Measurements from ENCODE around the gene NCKAP5. TPM values are rescaled to one million over a fixed set of nuclear protein-coding genes. Genes with fewer than 3 reads are reported as not detected.

The NCKAP5 gene
- total and polyA plus RNA-seq, 10 donors = 0.39 to 6.0 (median 3.3) TPM

- Histone ChIP-seq H3K27ac (no peak overlapping the region), H3K9me3 (peaks cover 0 to 37% (median 23%) of the 10 kb centered on the region in 8 donors), H3K4me1 (no peaks in the 10 kb centered on the region), H3K27me3 (replicated peaks in 1 of 7) (no peaks in the 10 kb centered on the region), H3K4me3 (no peak overlapping the region), H3K36me3 (no peaks in the 10 kb centered on the region)
- intact Hi-C loops (cut with DNase I; ENCODE audit: low total_unique reads) = no loop called here
- TF ChIP-seq POLR2AphosphoS5 (IDR thresholded peaks at IDR 0.05) (no peak), POLR2A (IDR thresholded peaks at IDR 0.05) (no peak)
- TF ChIP-seq, protein P1, sequence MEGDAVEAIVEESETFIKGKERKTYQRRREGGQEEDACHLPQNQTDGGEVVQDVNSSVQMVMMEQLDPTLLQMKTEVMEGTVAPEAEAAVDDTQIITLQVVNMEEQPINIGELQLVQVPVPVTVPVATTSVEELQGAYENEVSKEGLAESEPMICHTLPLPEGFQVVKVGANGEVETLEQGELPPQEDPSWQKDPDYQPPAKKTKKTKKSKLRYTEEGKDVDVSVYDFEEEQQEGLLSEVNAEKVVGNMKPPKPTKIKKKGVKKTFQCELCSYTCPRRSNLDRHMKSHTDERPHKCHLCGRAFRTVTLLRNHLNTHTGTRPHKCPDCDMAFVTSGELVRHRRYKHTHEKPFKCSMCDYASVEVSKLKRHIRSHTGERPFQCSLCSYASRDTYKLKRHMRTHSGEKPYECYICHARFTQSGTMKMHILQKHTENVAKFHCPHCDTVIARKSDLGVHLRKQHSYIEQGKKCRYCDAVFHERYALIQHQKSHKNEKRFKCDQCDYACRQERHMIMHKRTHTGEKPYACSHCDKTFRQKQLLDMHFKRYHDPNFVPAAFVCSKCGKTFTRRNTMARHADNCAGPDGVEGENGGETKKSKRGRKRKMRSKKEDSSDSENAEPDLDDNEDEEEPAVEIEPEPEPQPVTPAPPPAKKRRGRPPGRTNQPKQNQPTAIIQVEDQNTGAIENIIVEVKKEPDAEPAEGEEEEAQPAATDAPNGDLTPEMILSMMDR (IDR thresholded peaks at IDR 0.05 in 8 of 11, conservative IDR thresholded peaks at IDR 0.05 in 3 of 11) = no peak
- DNase-seq = no peak
- WGBS, 5 donors = 86 to 92% (median 88%) methylated on average over 4 of the region's 4 CpGs
Observed at GRCh38 chr2:133204421-133204820, 363.8 kb downstream of the NCKAP5 start.

- WGBS, 5 donors = 79 to 86% (median 83%) methylated on average over 8 of the region's 8 CpGs
- Histone ChIP-seq H3K4me3 (no peak overlapping the region), H3K9me3 (peaks cover 0 to 17% (median 8%) of the 10 kb centered on the region in 8 donors), H3K4me1 (no peaks in the 10 kb centered on the region), H3K27me3 (replicated peaks in 1 of 7) (no peaks in the 10 kb centered on the region), H3K36me3 (no peaks in the 10 kb centered on the region), H3K27ac (no peak overlapping the region)
- TF ChIP-seq POLR2AphosphoS5 (IDR thresholded peaks at IDR 0.05) (no peak), POLR2A (IDR thresholded peaks at IDR 0.05) (no peak)
- TF ChIP-seq, protein P1 (IDR thresholded peaks at IDR 0.05 in 8 of 11, conservative IDR thresholded peaks at IDR 0.05 in 3 of 11) = no peak
- intact Hi-C loops (cut with DNase I; ENCODE audit: low total_unique reads) = no loop called here
- DNase-seq = no peak
Observed at GRCh38 chr2:133200684-133201421, 367.4 kb downstream of the NCKAP5 start.

- H3K4me1 ChIP-seq = no peaks in the 10 kb centered on the region
- H3K27ac ChIP-seq = no peak overlapping the region
- WGBS, 5 donors = 50 to 73% (median 63%) methylated on average over 1 of the region's 1 CpG
- DNase-seq = no peak
- no peak overlapping the region for H3K4me3 ChIP-seq
- intact Hi-C loops (cut with DNase I; ENCODE audit: low total_unique reads) = no loop called here
- H3K36me3 ChIP-seq = no peaks in the 10 kb centered on the region
- TF ChIP-seq POLR2A (IDR thresholded peaks at IDR 0.05) (no peak), POLR2AphosphoS5 (IDR thresholded peaks at IDR 0.05) (no peak)
- TF ChIP-seq, protein P1 (IDR thresholded peaks at IDR 0.05 in 8 of 11, conservative IDR thresholded peaks at IDR 0.05 in 3 of 11) = no peak
- no peaks in the 10 kb centered on the region for H3K27me3 ChIP-seq (replicated peaks in 1 of 7)
- H3K9me3 ChIP-seq = peaks cover 0 to 13% (median 8%) of the 10 kb centered on the region in 8 donors
Observed at GRCh38 chr2:133198678-133199077, 369.6 kb downstream of the NCKAP5 start.

- Histone ChIP-seq H3K27ac (no peak overlapping the region), H3K27me3 (replicated peaks in 1 of 7) (no peaks in the 10 kb centered on the region), H3K4me1 (no peaks in the 10 kb centered on the region), H3K9me3 (peaks cover 0 to 9% (median 6%) of the 10 kb centered on the region in 8 donors), H3K36me3 (no peaks in the 10 kb centered on the region), H3K4me3 (no peak overlapping the region)
- 45 to 67% (median 62%) methylated on average over 2 of the region's 2 CpGs for WGBS, 5 donors
- DNase-seq = no peak
- intact Hi-C loops (cut with DNase I; ENCODE audit: low total_unique reads) = no loop called here
- TF ChIP-seq POLR2A (IDR thresholded peaks at IDR 0.05) (no peak), POLR2AphosphoS5 (IDR thresholded peaks at IDR 0.05) (no peak)
- TF ChIP-seq, protein P1 (IDR thresholded peaks at IDR 0.05 in 8 of 11, conservative IDR thresholded peaks at IDR 0.05 in 3 of 11) = no peak
Observed at GRCh38 chr2:133197156-133197555, 371.1 kb downstream of the NCKAP5 start.

Measured in spleen (tissue), 11 donors.